K562 (cell line): ENCODE results near the gene KISS1R. TPM values are rescaled to one million over a fixed set of nuclear protein-coding genes. Genes with fewer than 3 reads are reported as not detected.
A peak's percentile ranks its signal among the peaks of the same experiment; 100 is the strongest.

Experiments
- ARID2 ChIP-seq: fragments of 450-650 bp; IDR thresholded peaks from 2 replicates; pipeline ENCODE4 v1.6.1; 2017; ENCODE audit warnings: antibody characterized with exemption, mild to moderate bottlenecking
- ATF7 ChIP-seq: fragments of 450-650 bp; IDR thresholded peaks from 2 replicates; pipeline ENCODE4 v1.7.1; 2014; ENCODE audit warnings: mild to moderate bottlenecking, moderate library complexity
- EGR1 ChIP-seq: fragments of 450-650 bp; conservative IDR thresholded peaks from 2 replicates; pipeline ENCODE4 v1.6.1; 2017; ENCODE audit warnings: mild to moderate bottlenecking
- HDAC6 ChIP-seq: IDR thresholded peaks from 2 replicates; pipeline ENCODE4 v1.6.1; 2012; ENCODE audit warnings: low read depth, mild to moderate bottlenecking, control low read depth, inconsistent platforms, low read length, moderate library complexity
- HNRNPUL1 ChIP-seq: fragments of 200-400 bp; formaldehyde crosslinking; IDR thresholded peaks from 2 replicates; pipeline ENCODE4 v1.6.1; 2017; ENCODE audit warnings: low read length
- KLF6 ChIP-seq: fragments of 250-450 bp; sonication (Bioruptor Pico); IDR thresholded peaks from 2 replicates; pipeline ENCODE4 v1.4.0; 2020; ENCODE audit warnings: mild to moderate bottlenecking, moderate library complexity, borderline replicate concordance
- MEIS2 ChIP-seq: fragments of 450-650 bp; IDR thresholded peaks from 2 replicates; pipeline ENCODE4 v1.6.1; 2014; ENCODE audit warnings: mild to moderate bottlenecking; ENCODE audit not compliant: partially characterized antibody
- MLLT1 ChIP-seq, 2 experiments: fragments of 450-650 bp; IDR thresholded peaks; 2 replicates each; pipeline ENCODE4 v1.6.1; 2016
- MTA1 ChIP-seq: fragments of 450-650 bp; IDR thresholded peaks from 2 replicates; pipeline ENCODE4 v1.6.1; 2017; ENCODE audit warnings: borderline replicate concordance
- NR2C1 ChIP-seq, 2 experiments: fragments of 450-650 bp; IDR thresholded peaks; 2 replicates each; pipeline ENCODE4 v1.6.1; 2017; ENCODE audit warnings: mild to moderate bottlenecking in 2 of 2, antibody characterized with exemption in 1 of 2, inconsistent platforms in 1 of 2, missing compliant biosample characterization in 1 of 2, missing genetic modification characterization in 1 of 2
- RFX5 ChIP-seq: IDR thresholded peaks from 2 replicates; pipeline ENCODE4 v1.6.1; 2011; ENCODE audit warnings: low read depth, mild to moderate bottlenecking, improper control_type of control experiment, low read length
- SFPQ ChIP-seq: fragments of 200-400 bp; formaldehyde crosslinking; IDR thresholded peaks from 2 replicates; pipeline ENCODE4 v1.6.1; 2017; ENCODE audit warnings: mild to moderate bottlenecking, low read depth, low read length, moderate library complexity
- SLC30A9 ChIP-seq: fragments of 250-450 bp; sonication (Bioruptor Pico); IDR thresholded peaks from 2 replicates; pipeline ENCODE4 v1.8.0; 2022; ENCODE audit warnings: mild to moderate bottlenecking, moderate library complexity
- SMARCB1 ChIP-seq: IDR thresholded peaks from 2 replicates; pipeline ENCODE4 v1.6.1; 2011; ENCODE audit warnings: improper control_type of control experiment, low read depth; ENCODE audit not compliant: insufficient read length
- SNAPC5 ChIP-seq: fragments of 250-450 bp; sonication (Bioruptor Pico); IDR thresholded peaks from 2 replicates; pipeline ENCODE4 v1.8.0; 2021; ENCODE audit warnings: moderate library complexity, mild to moderate bottlenecking, inconsistent platforms
- SRSF9 ChIP-seq: fragments of 200-400 bp; formaldehyde crosslinking; IDR thresholded peaks from 2 replicates; pipeline ENCODE4 v1.6.1; 2017; ENCODE audit warnings: low read depth, low read length, borderline replicate concordance
- TAF1 ChIP-seq: IDR thresholded peaks from 2 replicates; pipeline ENCODE4 v1.6.1; 2011; ENCODE audit warnings: mild to moderate bottlenecking, low read length, moderate library complexity; ENCODE audit not compliant: insufficient read depth, control insufficient read depth, severe bottlenecking; ENCODE audit errors: extremely low read depth
- ZBTB43 ChIP-seq: sonication (generic); formaldehyde crosslinking; IDR thresholded peaks from 2 replicates; pipeline ENCODE4 v1.8.0; 2023; ENCODE audit warnings: mild to moderate bottlenecking, missing genetic modification reagents
- ZNF766 ChIP-seq: fragments of 200-800 bp; sonication (Bioruptor generic); conservative IDR thresholded peaks from 2 replicates; pipeline ENCODE4 v1.6.1; 2016; ENCODE audit warnings: missing genetic modification characterization, missing compliant biosample characterization
- polyA plus RNA-seq, 8 experiments: library from polyadenylated mRNA; depleted of rRNA in 4 of 8; stranded (reverse) in 5 of 8; unstranded in 3 of 8; fragments of >200 nt; fragmentation: Nextera tagmentation in 2 of 8; fragmentation: Illumina TruSeq in 1 of 8; extraction: Ambion mirVana in 2 of 8; extraction: Trizol in 1 of 8; gene quantifications; 2 replicates each; pipeline versions ENCODE4 v1.2.1 to v1.2.3, GENCODE V29; 2011 to 2014; ENCODE audit warnings: inconsistent platforms in 1 of 8, missing spikeins in 1 of 8
- total RNA-seq, 7 experiments: library from RNA; depleted of rRNA in 6 of 7; stranded (reverse); fragments of >200 nt in 6 of 7; fragmentation: Illumina TruSeq in 2 of 7; extraction: Trizol in 2 of 7; gene quantifications; 2 replicates each; pipeline versions ENCODE4 v1.2.1 to v1.2.3, GENCODE V29; 2011 to 2021; ENCODE audit warnings: low replicate concordance in 1 of 7
- TF ChIP-seq, protein P1 (sequence below): fragments of 150-350 bp; conservative IDR thresholded peaks from 2 replicates; pipeline ENCODE4 v1.6.1; 2014; ENCODE audit warnings: low read length

KISS1R gene
- total and polyA plus RNA-seq, 9 of the 15 experiments (the other 6 are each of a cell fraction or from before 2014, with no cell fraction given): 0.37 to 39.4 (median 2.0) TPM

GRCh38 chr19:954672-955494 lies 37.8 kb downstream of the KISS1R start (continued):
- peak in 1 of 2 experiments; percentile 96; a peak in 2 of 4 replicates for TF ChIP-seq MLLT1 (IDR thresholded peaks at IDR 0.05)
- TF ChIP-seq SRSF9: no peak
- 0 out of 2 replicates have a peak, but pooled peaks have one; percentile 49 for TF ChIP-seq ZNF766 (CRISPR knock-in tag)
- no peak for TF ChIP-seq SMARCB1
- TF ChIP-seq KLF6: no peak
- TF ChIP-seq NR2C1 (IDR thresholded peaks at IDR 0.05): peak; percentile 23; the same call in 1 of the 2 replicates
- no peak for TF ChIP-seq NR2C1 (tag; IDR thresholded peaks at IDR 0.05)
- TF ChIP-seq TAF1: peak; percentile 36
- peak; percentile 31; the same call in 1 of the 2 replicates for TF ChIP-seq MTA1
- TF ChIP-seq, protein P1, sequence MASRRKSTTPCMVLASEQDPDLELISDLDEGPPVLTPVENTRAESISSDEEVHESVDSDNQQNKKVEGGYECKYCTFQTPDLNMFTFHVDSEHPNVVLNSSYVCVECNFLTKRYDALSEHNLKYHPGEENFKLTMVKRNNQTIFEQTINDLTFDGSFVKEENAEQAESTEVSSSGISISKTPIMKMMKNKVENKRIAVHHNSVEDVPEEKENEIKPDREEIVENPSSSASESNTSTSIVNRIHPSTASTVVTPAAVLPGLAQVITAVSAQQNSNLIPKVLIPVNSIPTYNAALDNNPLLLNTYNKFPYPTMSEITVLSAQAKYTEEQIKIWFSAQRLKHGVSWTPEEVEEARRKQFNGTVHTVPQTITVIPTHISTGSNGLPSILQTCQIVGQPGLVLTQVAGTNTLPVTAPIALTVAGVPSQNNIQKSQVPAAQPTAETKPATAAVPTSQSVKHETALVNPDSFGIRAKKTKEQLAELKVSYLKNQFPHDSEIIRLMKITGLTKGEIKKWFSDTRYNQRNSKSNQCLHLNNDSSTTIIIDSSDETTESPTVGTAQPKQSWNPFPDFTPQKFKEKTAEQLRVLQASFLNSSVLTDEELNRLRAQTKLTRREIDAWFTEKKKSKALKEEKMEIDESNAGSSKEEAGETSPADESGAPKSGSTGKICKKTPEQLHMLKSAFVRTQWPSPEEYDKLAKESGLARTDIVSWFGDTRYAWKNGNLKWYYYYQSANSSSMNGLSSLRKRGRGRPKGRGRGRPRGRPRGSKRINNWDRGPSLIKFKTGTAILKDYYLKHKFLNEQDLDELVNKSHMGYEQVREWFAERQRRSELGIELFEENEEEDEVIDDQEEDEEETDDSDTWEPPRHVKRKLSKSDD: no peak
- TF ChIP-seq ARID2: no peak
- TF ChIP-seq SFPQ: no peak
- no peak for TF ChIP-seq HDAC6
- TF ChIP-seq SLC30A9: no peak
- no peak for TF ChIP-seq RFX5
- peak; percentile 97 for TF ChIP-seq EGR1
- peak; percentile 59; the same call in 1 of the 2 replicates for TF ChIP-seq ATF7
- TF ChIP-seq MEIS2: no peak
- TF ChIP-seq SNAPC5: no peak
- TF ChIP-seq HNRNPUL1: no peak
- no peak for TF ChIP-seq ZBTB43 (CRISPR knock-in tag)
